ENCODE results near the gene ARL4A.

DNA sequence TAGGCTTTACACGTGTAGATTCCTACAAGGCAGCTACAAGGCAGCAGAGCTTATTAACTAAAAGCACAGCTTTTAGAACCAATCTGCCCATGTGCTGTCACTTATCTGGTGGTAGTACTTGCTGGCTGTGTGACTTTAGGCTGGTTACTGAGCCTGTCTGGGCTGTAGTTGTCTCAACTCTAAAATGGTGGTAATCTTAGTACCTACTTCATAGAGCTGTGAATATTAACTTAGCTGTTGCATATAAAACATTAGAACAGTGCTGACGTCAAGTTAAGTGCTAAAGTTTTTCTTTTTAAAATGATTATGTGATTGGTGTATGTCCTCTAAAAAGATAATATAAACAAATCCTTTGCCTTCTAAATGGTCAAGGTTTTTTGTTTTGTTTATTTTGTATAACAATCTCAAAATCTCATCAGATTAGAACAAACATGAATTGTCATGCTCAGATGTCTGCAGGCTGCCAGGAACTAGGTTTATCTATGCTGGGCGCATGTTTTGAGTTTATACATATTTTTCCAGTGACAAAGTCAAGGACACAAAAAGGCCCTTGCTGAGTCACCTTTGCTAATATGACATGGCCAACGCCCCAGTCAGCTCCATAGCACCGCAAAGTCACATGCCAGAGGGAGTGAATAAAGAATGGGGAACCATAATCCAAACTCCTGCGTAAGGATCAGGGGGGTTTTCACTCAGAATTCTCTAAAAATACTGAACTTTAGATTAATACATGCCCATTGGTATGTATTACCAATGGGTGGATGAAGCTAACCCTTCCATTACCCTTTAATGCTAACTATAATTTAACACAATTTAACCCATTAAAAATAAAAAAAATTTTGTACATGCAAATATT, 39.8 kb upstream of the ARL4A start:
- TF ChIP-seq EP300 (IDR thresholded peaks at IDR 0.05) (no peak), CTCF (IDR thresholded peaks at IDR 0.05) (no peak), POLR2A (IDR thresholded peaks at IDR 0.05) (no peak)
